Ramos (cell line): ENCODE measurements around the gene TRAK1.

Experiments
- in situ Hi-C: fragments of 300-500 bp; cut with MboI; formaldehyde crosslinking; loops from one replicate; pipeline ENCODE4 v1.14.3; 2022; ENCODE audit warnings: low sequenced_read_pairs; ENCODE audit not compliant: unreplicated experiment

Gene TRAK1

GRCh38 chr3:42096796-42097565, 5.8 kb downstream of the TRAK1 start:
- in situ Hi-C loops = no loop called here

GRCh38 chr3:42097566-42097946, 6.4 kb downstream of the TRAK1 start:
- in situ Hi-C loops = no loop called here

- in situ Hi-C loops = no loop called here
Measured at GRCh38 chr3:42098171-42098570, 7.0 kb downstream of the TRAK1 start.

- in situ Hi-C loops = no loop called here
Measured at GRCh38 chr3:42099020-42099765, 8.0 kb downstream of the TRAK1 start.

- in situ Hi-C loops = loop anchor here (25.0 kb wide), 2 partner anchors 189 to 336 kb away; no protein-coding TSS in a partner anchor
Measured at GRCh38 chr3:42101048-42101447, 9.9 kb downstream of the TRAK1 start.

- in situ Hi-C loops = loop anchor here (25.0 kb wide), 2 partner anchors 189 to 336 kb away; no protein-coding TSS in a partner anchor
Measured at GRCh38 chr3:42101481-42101880, 10.3 kb downstream of the TRAK1 start.

GRCh38 chr3:42102571-42102970, 11.4 kb downstream of the TRAK1 start:
- in situ Hi-C loops = loop anchor here (25.0 kb wide), 2 partner anchors 190 to 335 kb away; no protein-coding TSS in a partner anchor

- in situ Hi-C loops = loop anchor here (25.0 kb wide), 2 partner anchors 192 to 333 kb away; no protein-coding TSS in a partner anchor
Measured at GRCh38 chr3:42103921-42104665, 12.9 kb downstream of the TRAK1 start.

- in situ Hi-C loops = loop anchor here (25.0 kb wide), 2 partner anchors 194 to 331 kb away; no protein-coding TSS in a partner anchor
Measured at GRCh38 chr3:42105994-42106393, 14.8 kb downstream of the TRAK1 start.

- in situ Hi-C loops = loop anchor here (25.0 kb wide), 2 partner anchors 194 to 331 kb away; no protein-coding TSS in a partner anchor
Measured at GRCh38 chr3:42106646-42107045, 15.5 kb downstream of the TRAK1 start.

GRCh38 chr3:42110631-42111030, 19.5 kb downstream of the TRAK1 start:
- in situ Hi-C loops = loop anchor here (25.0 kb wide), 2 partner anchors 198 to 327 kb away; no protein-coding TSS in a partner anchor

- in situ Hi-C loops = loop anchor here (25.0 kb wide), 2 partner anchors 202 to 323 kb away; no protein-coding TSS in a partner anchor
Measured at GRCh38 chr3:42114130-42114725, 23.1 kb downstream of the TRAK1 start.

- in situ Hi-C loops = loop anchor here (25.0 kb wide), 2 partner anchors 203 to 322 kb away; no protein-coding TSS in a partner anchor
Measured at GRCh38 chr3:42115215-42115614, 24.1 kb downstream of the TRAK1 start.

GRCh38 chr3:42115946-42116345, 24.8 kb downstream of the TRAK1 start:
- in situ Hi-C loops = loop anchor here (25.0 kb wide), 2 partner anchors 204 to 321 kb away; no protein-coding TSS in a partner anchor

GRCh38 chr3:42116466-42116865, 25.3 kb downstream of the TRAK1 start:
- in situ Hi-C loops = loop anchor here (25.0 kb wide), 2 partner anchors 204 to 321 kb away; no protein-coding TSS in a partner anchor

GRCh38 chr3:42117175-42118008, 26.2 kb downstream of the TRAK1 start:
- in situ Hi-C loops = loop anchor here (25.0 kb wide), 2 partner anchors 205 to 320 kb away; no protein-coding TSS in a partner anchor

GRCh38 chr3:42118762-42119361, 27.7 kb downstream of the TRAK1 start:
- in situ Hi-C loops = loop anchor here (25.0 kb wide), 2 partner anchors 207 to 318 kb away; no protein-coding TSS in a partner anchor
